ENCODE data around the gene DMRTA2.

DNA sequence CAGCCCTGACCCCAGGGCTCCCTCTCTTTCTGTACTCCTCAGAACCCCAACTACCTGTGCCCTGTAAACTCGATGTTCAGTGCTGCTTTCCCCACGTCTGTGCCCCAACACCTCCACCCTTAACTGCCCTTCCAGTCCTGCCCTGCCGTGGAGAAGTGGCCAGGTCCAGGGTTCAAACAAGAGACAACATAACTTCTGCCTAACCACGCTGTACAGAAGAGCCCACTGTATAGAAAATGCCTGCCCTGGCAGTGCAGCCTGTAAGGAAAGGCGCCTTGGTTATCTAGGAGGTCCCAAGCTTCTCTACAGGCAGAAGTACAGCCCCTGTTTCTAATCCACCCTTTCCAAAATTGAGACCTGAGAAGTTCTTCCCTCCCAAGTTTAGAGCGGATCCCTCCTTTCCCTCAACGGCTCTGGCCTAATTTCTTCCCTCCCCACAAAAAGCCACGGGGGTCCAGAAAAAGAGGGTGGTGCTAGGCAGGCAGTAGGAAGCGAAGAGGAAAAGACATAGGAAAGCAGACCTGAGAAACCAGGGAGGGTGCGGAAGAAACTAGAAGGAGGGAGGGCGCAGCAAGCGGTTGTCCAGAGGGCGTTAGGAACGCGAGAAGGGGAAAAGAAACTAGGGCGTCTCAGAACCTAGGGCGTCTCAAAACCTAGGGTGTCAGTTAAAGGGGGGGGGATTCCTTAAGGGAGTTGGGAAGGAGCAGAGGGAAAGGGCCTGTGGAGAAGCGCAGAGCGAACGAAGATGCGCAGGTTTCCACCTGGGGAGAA is 3.2 kb downstream of the DMRTA2 start:
- TF ChIP-seq, protein P1, sequence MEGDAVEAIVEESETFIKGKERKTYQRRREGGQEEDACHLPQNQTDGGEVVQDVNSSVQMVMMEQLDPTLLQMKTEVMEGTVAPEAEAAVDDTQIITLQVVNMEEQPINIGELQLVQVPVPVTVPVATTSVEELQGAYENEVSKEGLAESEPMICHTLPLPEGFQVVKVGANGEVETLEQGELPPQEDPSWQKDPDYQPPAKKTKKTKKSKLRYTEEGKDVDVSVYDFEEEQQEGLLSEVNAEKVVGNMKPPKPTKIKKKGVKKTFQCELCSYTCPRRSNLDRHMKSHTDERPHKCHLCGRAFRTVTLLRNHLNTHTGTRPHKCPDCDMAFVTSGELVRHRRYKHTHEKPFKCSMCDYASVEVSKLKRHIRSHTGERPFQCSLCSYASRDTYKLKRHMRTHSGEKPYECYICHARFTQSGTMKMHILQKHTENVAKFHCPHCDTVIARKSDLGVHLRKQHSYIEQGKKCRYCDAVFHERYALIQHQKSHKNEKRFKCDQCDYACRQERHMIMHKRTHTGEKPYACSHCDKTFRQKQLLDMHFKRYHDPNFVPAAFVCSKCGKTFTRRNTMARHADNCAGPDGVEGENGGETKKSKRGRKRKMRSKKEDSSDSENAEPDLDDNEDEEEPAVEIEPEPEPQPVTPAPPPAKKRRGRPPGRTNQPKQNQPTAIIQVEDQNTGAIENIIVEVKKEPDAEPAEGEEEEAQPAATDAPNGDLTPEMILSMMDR (IDR thresholded peaks at IDR 0.05; ENCODE audit: insufficient read depth, low read length, poor library complexity, severe bottlenecking), result no peak
- TF ChIP-seq EZH2phosphoT487 (conservative IDR thresholded peaks at IDR 0.05; ENCODE audit: low read length), result no peak

All from SU-DHL-6 (cell line).